ENCODE measurements around the gene BTBD9. TPM values are rescaled to one million over a fixed set of nuclear protein-coding genes. Genes with fewer than 3 reads are reported as not detected.

Gene BTBD9
- total RNA-seq, 6 experiments from 2014 or later: 4.5 to 7.5 (median 5.7) TPM

GRCh38 chr6:38593409-38593808 is 46.3 kb downstream of the BTBD9 start:
- no peaks in the 10 kb centered on the region for H3K9me3 ChIP-seq
- DNase-seq (no peak), ATAC-seq (no peak)
- no peaks in the 10 kb centered on the region for H3K27me3 ChIP-seq
- no peaks in the 10 kb centered on the region for H3K4me1 ChIP-seq
- H3K36me3 ChIP-seq: peaks cover 0 to 4% (median 0%) of the 10 kb centered on the region in 4 donors
- no peak for TF ChIP-seq CTCF (IDR thresholded peaks at IDR 0.05)
- TF ChIP-seq POLR2A (IDR thresholded peaks at IDR 0.05): no peak
- no peak overlapping the region for H3K27ac ChIP-seq
- H3K4me3 ChIP-seq: no peak overlapping the region
- intact Hi-C loops (cut with DNase I): no loop called here

GRCh38 chr6:38591439-38591838 is 48.3 kb downstream of the BTBD9 start:
- H3K4me1 ChIP-seq: no peaks in the 10 kb centered on the region
- DNase-seq (no peak), ATAC-seq (no peak)
- no peak overlapping the region for H3K4me3 ChIP-seq
- no peak for TF ChIP-seq CTCF (IDR thresholded peaks at IDR 0.05)
- TF ChIP-seq POLR2A (IDR thresholded peaks at IDR 0.05): no peak
- intact Hi-C loops (cut with DNase I): no loop called here
- no peaks in the 10 kb centered on the region for H3K27me3 ChIP-seq
- H3K9me3 ChIP-seq: no peaks in the 10 kb centered on the region
- WGBS (ENCODE audit: insufficient coverage, low coverage, low lambda C conversion rate, missing lambda C conversion rate): 93% methylated on average over 1 of the region's 1 CpG
- peaks cover 0 to 4% (median 0%) of the 10 kb centered on the region in 4 donors for H3K36me3 ChIP-seq
- H3K27ac ChIP-seq: no peak overlapping the region

DNA sequence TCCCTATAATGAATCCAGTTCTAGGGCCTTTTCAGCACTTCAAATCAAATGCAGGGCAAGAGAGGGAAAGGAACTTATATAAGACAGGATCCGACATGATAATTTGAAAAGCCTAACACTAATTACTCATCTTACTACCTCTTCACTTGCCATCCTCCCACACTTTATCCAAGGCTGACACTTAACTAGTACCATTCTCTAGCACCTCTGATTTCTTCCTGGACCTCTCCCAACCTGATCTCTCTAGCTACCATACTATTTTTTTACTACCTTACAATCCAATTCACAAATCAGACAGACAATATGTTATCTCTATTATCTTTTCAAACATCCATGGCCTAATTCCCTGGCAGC is 50.4 kb downstream of the BTBD9 start:
- Histone ChIP-seq H3K4me3 (no peak overlapping the region), H3K4me1 (no peaks in the 10 kb centered on the region), H3K36me3 (peaks cover 0 to 4% (median 0%) of the 10 kb centered on the region in 4 donors), H3K27me3 (no peaks in the 10 kb centered on the region), H3K9me3 (no peaks in the 10 kb centered on the region), H3K27ac (no peak overlapping the region)
- intact Hi-C loops (cut with DNase I): no loop called here
- TF ChIP-seq CTCF (IDR thresholded peaks at IDR 0.05) (no peak), POLR2A (IDR thresholded peaks at IDR 0.05) (no peak)
- WGBS (ENCODE audit: insufficient coverage, low coverage, low lambda C conversion rate, missing lambda C conversion rate): 83% methylated on average over 1 of the region's 1 CpG
- ATAC-seq (no peak), DNase-seq (no peak)

- ATAC-seq (no peak), DNase-seq (no peak)
- intact Hi-C loops (cut with DNase I): no loop called here
These were observed 50.9 kb downstream of the BTBD9 start for GRCh38 chr6:38588631-38589366.

More at GRCh38 chr6:38588631-38589366, 50.9 kb downstream of the BTBD9 start:
- H3K27ac ChIP-seq: no peak overlapping the region
- no peaks in the 10 kb centered on the region for H3K27me3 ChIP-seq
- WGBS (ENCODE audit: insufficient coverage, low coverage, low lambda C conversion rate, missing lambda C conversion rate): 89% methylated on average over 2 of the region's 2 CpGs
- TF ChIP-seq POLR2A (IDR thresholded peaks at IDR 0.05) (no peak), CTCF (IDR thresholded peaks at IDR 0.05) (no peak)
- H3K36me3 ChIP-seq: peaks cover 0 to 4% (median 0%) of the 10 kb centered on the region in 4 donors
- H3K4me3 ChIP-seq: no peak overlapping the region
- no peaks in the 10 kb centered on the region for H3K4me1 ChIP-seq
- H3K9me3 ChIP-seq: no peaks in the 10 kb centered on the region
